H1 (cell line): ENCODE results near the gene CCDC71. TPM values are rescaled to one million over a fixed set of nuclear protein-coding genes. Genes with fewer than 3 reads are reported as not detected.

Source experiments
- CTCF ChIA-PET: fragments of 300-600 bp; sonication (Branson Sonifier 250); formaldehyde crosslinking; loops from one replicate; lab custom pipeline; 2021; ENCODE audit not compliant: partially characterized antibody; lab: Charles Lee
- POLR2A ChIA-PET: fragments of 300-600 bp; sonication (Branson Sonifier 250); formaldehyde crosslinking; loops from one replicate; lab custom pipeline; 2021; ENCODE audit warnings: inconsistent platforms; ENCODE audit not compliant: partially characterized antibody; lab: Charles Lee
- DNase-seq, 2 experiments: peaks; one replicate each; pipeline versions ENCODE4 v3.0.0 to v3.0.0-alpha.2; 2010 to 2022; ENCODE audit warnings: low spot score in 2 of 2, low read depth in 1 of 2, mixed read lengths in 1 of 2
- FAIRE-seq: peaks from 2 replicates; lab custom pipeline; 2011; peaks lifted over from hg19 to GRCh38; lab: Jason Lieb, UNC
- H2AFZ ChIP-seq: 2 replicates; pipeline ENCODE4 v1.8.1; 2012; ENCODE audit warnings: low read length, inconsistent platforms
- H2AK5ac ChIP-seq: 2 replicates; pipeline ENCODE4 v1.6.1; 2013; ENCODE audit warnings: low read depth, low read length
- H2BK120ac ChIP-seq: replicated peaks from 2 replicates; pipeline ENCODE3; 2013; ENCODE audit warnings: low read depth, low read length, inconsistent platforms
- H2BK12ac ChIP-seq: 2 replicates; pipeline ENCODE4 v1.6.1; 2013; ENCODE audit warnings: low read depth, low read length
- H2BK15ac ChIP-seq: 2 replicates; pipeline ENCODE4 v1.6.1; 2013; ENCODE audit warnings: low read length
- H2BK20ac ChIP-seq: 2 replicates; pipeline ENCODE4 v1.6.1; 2013; ENCODE audit warnings: low read length
- H2BK5ac ChIP-seq: 2 replicates; pipeline ENCODE4 v1.6.1; 2013; ENCODE audit warnings: low read depth, low read length
- H3K14ac ChIP-seq: 2 replicates; pipeline ENCODE4 v1.6.1; 2013; ENCODE audit warnings: inconsistent platforms; ENCODE audit not compliant: insufficient read length
- H3K18ac ChIP-seq: 2 replicates; pipeline ENCODE4 v1.6.1; 2013; ENCODE audit warnings: low read length; ENCODE audit errors: extremely low read depth
- H3K23ac ChIP-seq: 2 replicates; pipeline ENCODE4 v1.6.1; 2013; ENCODE audit warnings: inconsistent platforms; ENCODE audit not compliant: insufficient read length
- H3K23me2 ChIP-seq: 2 replicates; pipeline ENCODE4 v1.6.1; 2013; ENCODE audit warnings: low read depth, low read length
- H3K27ac ChIP-seq: 2 replicates; pipeline ENCODE4 v1.6.1; 2011; ENCODE audit warnings: low read depth, low read length, inconsistent platforms
- H3K27me3 ChIP-seq, 4 experiments: replicated peaks in 1 of 4; 1 replicate in 1 of 4; 2 replicates in 3 of 4; pipeline versions ENCODE4 v1.6.1 to v1.8.1; 2011 to 2013; ENCODE audit warnings: low read length in 3 of 4, mild to moderate bottlenecking in 3 of 4, inconsistent platforms in 2 of 4, mixed read lengths in 2 of 4, moderate library complexity in 1 of 4; ENCODE audit not compliant: control insufficient read depth in 3 of 4, insufficient read depth in 3 of 4; ENCODE audit errors: extremely low read depth in 1 of 4
- H3K36me3 ChIP-seq, 4 experiments: 2 replicates each; pipeline versions ENCODE4 v1.6.1 to v1.8.1; 2011 to 2013; ENCODE audit warnings: mild to moderate bottlenecking in 4 of 4, low read length in 3 of 4, moderate library complexity in 2 of 4, control low read depth in 1 of 4, inconsistent platforms in 1 of 4; ENCODE audit not compliant: insufficient read depth in 4 of 4, control insufficient read depth in 2 of 4
- H3K4ac ChIP-seq: replicated peaks from 2 replicates; pipeline ENCODE3; 2013; ENCODE audit warnings: low read length, low read depth, mixed read lengths, inconsistent platforms; ENCODE audit not compliant: insufficient read length
- H3K4me1 ChIP-seq, 4 experiments: replicated peaks in 1 of 4; 1 replicate in 1 of 4; 2 replicates in 3 of 4; pipeline versions ENCODE4 v1.6.1 to v1.8.1; 2011 to 2013; ENCODE audit warnings: low read length in 3 of 4, inconsistent platforms in 2 of 4, mixed read lengths in 1 of 4; ENCODE audit not compliant: insufficient read depth in 4 of 4, control insufficient read depth in 3 of 4
- H3K4me2 ChIP-seq, 2 experiments: 2 replicates each; pipeline versions ENCODE4 v1.6.1 to v1.8.1; 2011 to 2013; ENCODE audit warnings: low read depth in 2 of 2, low read length in 2 of 2, control low read depth in 1 of 2, inconsistent platforms in 1 of 2, mild to moderate bottlenecking in 1 of 2; ENCODE audit not compliant: insufficient read depth in 1 of 2
- H3K4me3 ChIP-seq, 4 experiments: fragments of 200-600, 300-600 bp in 1 of 4; sonication (generic), shearing (Covaris generic), sonication (Bioruptor Twin) in 1 of 4; 2 replicates each; pipeline versions ENCODE4 v1.5.1 to v1.8.1; 2011 to 2016; ENCODE audit warnings: low read length in 4 of 4, low read depth in 3 of 4, control low read depth in 2 of 4, inconsistent platforms in 2 of 4, mild to moderate bottlenecking in 2 of 4, mixed read lengths in 1 of 4, moderate library complexity in 1 of 4; ENCODE audit not compliant: insufficient read depth in 2 of 4; ENCODE audit errors: extremely low read depth in 1 of 4
- H3K56ac ChIP-seq: replicated peaks from 2 replicates; pipeline ENCODE3; 2013; ENCODE audit warnings: low read depth, mild to moderate bottlenecking, mixed read lengths, low read length, inconsistent platforms; ENCODE audit not compliant: insufficient read length
- H3K79me1 ChIP-seq: 2 replicates; pipeline ENCODE4 v1.6.1; 2013; ENCODE audit warnings: low read depth, low read length, control low read depth
- H3K79me2 ChIP-seq, 2 experiments: 2 replicates each; pipeline versions ENCODE4 v1.6.1 to v1.8.1; 2012 to 2013; ENCODE audit warnings: low read length in 2 of 2, mild to moderate bottlenecking in 2 of 2, inconsistent platforms in 1 of 2; ENCODE audit not compliant: insufficient read depth in 2 of 2, control insufficient read depth in 1 of 2
- H3K9ac ChIP-seq, 4 experiments: replicated peaks in 1 of 4; 1 replicate in 1 of 4; 2 replicates in 3 of 4; pipeline versions ENCODE4 v1.6.1 to v1.8.1; 2011 to 2013; ENCODE audit warnings: low read depth in 3 of 4, low read length in 3 of 4, control low read depth in 2 of 4, mild to moderate bottlenecking in 2 of 4, moderate library complexity in 2 of 4, inconsistent platforms in 1 of 4; ENCODE audit errors: extremely low read depth in 1 of 4
- H3K9me3 ChIP-seq, 2 experiments: 2 replicates each; pipeline versions ENCODE4 v1.6.1 to v1.8.1; 2012 to 2013; ENCODE audit warnings: mild to moderate bottlenecking in 2 of 2, moderate library complexity in 2 of 2, control low read depth in 1 of 2, inconsistent platforms in 1 of 2, low read depth in 1 of 2, low read length in 1 of 2, mixed read lengths in 1 of 2; ENCODE audit not compliant: insufficient read depth in 2 of 2
- H4K20me1 ChIP-seq, 2 experiments: replicated peaks in 1 of 2; 2 replicates each; pipeline versions ENCODE3 to v1.8.1; 2011 to 2013; ENCODE audit warnings: inconsistent platforms in 2 of 2, low read length in 2 of 2, mild to moderate bottlenecking in 1 of 2; ENCODE audit not compliant: insufficient read depth in 2 of 2, control insufficient read depth in 1 of 2
- H4K5ac ChIP-seq: 2 replicates; pipeline ENCODE4 v1.6.1; 2013; ENCODE audit warnings: low read length, low read depth, mixed read lengths, inconsistent platforms; ENCODE audit not compliant: insufficient read length
- H4K8ac ChIP-seq: 2 replicates; pipeline ENCODE4 v1.8.0; 2013; ENCODE audit warnings: mild to moderate bottlenecking, moderate library complexity, low read length, inconsistent platforms; ENCODE audit not compliant: insufficient read depth; ENCODE audit errors: extremely low read depth
- H4K91ac ChIP-seq: replicated peaks from 2 replicates; pipeline ENCODE3; 2013; ENCODE audit warnings: low read length, mixed read lengths, inconsistent platforms; ENCODE audit not compliant: insufficient read length
- BACH1 ChIP-seq: IDR thresholded peaks from 2 replicates; pipeline ENCODE4 v1.6.1; 2012; ENCODE audit warnings: low read length, improper control_type of control experiment
- YY1 ChIP-seq: IDR thresholded peaks from 2 replicates; pipeline ENCODE4 v1.6.1; 2011; ENCODE audit warnings: low read depth, mild to moderate bottlenecking, low read length
- WGBS, 2 experiments: shearing (Covaris generic) in 1 of 2; methylation state at CpG; one replicate each; pipeline versions ENCODE4 v1.1.6 to v1.1.7; 2013 to 2015; ENCODE audit warnings: low lambda C conversion rate in 2 of 2, mixed read lengths in 2 of 2, inconsistent platforms in 1 of 2, low coverage in 1 of 2, missing lambda C conversion rate in 1 of 2; ENCODE audit not compliant: insufficient replicate concordance in 2 of 2, insufficient coverage in 1 of 2, insufficient read length in 1 of 2; ENCODE audit errors: extremely low coverage in 1 of 2, missing lambda C conversion rate in 1 of 2; 5-methylcytosine and 5-hydroxymethylcytosine counted together
- polyA plus RNA-seq, 7 experiments: library from polyadenylated mRNA; depleted of rRNA in 3 of 7; stranded (reverse) in 5 of 7; unstranded in 2 of 7; fragments of >200 nt in 5 of 7; fragments of 200-250 nt in 2 of 7; gene quantifications; 1 replicate in 5 of 7; 2 replicates in 1 of 7; 4 replicates in 1 of 7; pipeline versions ENCODE4 v1.2.1 to v1.2.3, GENCODE V29; 2011 to 2013; ENCODE audit warnings: missing spikeins in 2 of 7, mixed read lengths in 2 of 7
- total RNA-seq: library from RNA; stranded (reverse); fragmentation: NEBNext Ultra II Directional; extraction: Animal tissue kit (Norgen Biotek cat#: 25700); gene quantifications from 2 replicates; pipeline ENCODE4 v1.2.1, GENCODE V29; 2021
- TF ChIP-seq, protein P1 (sequence below): IDR thresholded peaks from 2 replicates; pipeline ENCODE4 v1.6.1; 2012; ENCODE audit warnings: low read length, inconsistent platforms

Gene CCDC71
- total and polyA plus RNA-seq, 2 of the 8 experiments (the other 6 are each of a cell fraction or from before 2014, with no cell fraction given) = 26.7 to 57.4 TPM

DNA sequence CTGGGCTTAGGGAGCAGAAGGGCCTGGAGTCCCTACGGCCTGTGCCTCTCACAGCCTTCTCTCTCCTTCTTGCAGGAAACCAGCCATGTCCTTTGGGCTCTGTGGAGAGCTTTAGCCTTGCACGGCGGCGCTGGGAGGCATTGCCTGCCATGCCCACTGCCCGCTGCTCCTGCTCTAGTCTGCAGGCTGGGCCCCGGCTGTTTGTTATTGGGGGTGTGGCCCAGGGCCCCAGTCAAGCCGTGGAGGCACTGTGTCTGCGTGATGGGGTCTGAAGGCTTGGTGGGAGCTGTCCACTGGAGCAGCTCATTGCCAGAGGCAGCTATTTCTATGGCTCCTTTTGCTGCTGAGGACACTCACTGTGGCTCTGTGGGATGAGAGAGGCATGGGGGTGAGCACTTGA, 9.4 kb upstream of the CCDC71 start:
- no peak for DNase-seq
- no peak overlapping the region for H2BK12ac ChIP-seq
- no peaks in the 10 kb centered on the region for H3K36me3 ChIP-seq
- no peak overlapping the region for H2AFZ ChIP-seq
- H4K20me1 ChIP-seq = no peaks in the 10 kb centered on the region
- H4K5ac ChIP-seq = no peak overlapping the region
- CTCF ChIA-PET = interaction anchor here (0.6 to 0.8 kb wide), 2 partner anchors 34 to 93 kb away, joined by 3 to 4 read pairs; no protein-coding TSS in a partner anchor
- no peak overlapping the region for H3K18ac ChIP-seq
- no peaks in the 10 kb centered on the region; a peak in 1 of 7 replicates for H3K27me3 ChIP-seq
- H3K4me3 ChIP-seq = no peak overlapping the region
- H3K9ac ChIP-seq = no peak overlapping the region
- H2BK15ac ChIP-seq = no peak overlapping the region
- H3K23me2 ChIP-seq = peaks cover 7% of the 10 kb centered on the region
- no peak overlapping the region for H2BK5ac ChIP-seq
- POLR2A ChIA-PET = interaction anchor here (2.2 kb wide), 1 partner anchor 295 kb away, joined by 6 read pairs; the partner anchor contains the start of gene DAG1
- H3K23ac ChIP-seq = no peak overlapping the region
- no peak overlapping the region for H3K27ac ChIP-seq
- H3K4me1 ChIP-seq = peaks cover 0 to 22% (median 13%) of the 10 kb centered on the region in 4 experiments; a peak in 6 of 7 replicates
- no peak overlapping the region for H3K56ac ChIP-seq
- no peak overlapping the region for H4K91ac ChIP-seq
- TF ChIP-seq, protein P1, sequence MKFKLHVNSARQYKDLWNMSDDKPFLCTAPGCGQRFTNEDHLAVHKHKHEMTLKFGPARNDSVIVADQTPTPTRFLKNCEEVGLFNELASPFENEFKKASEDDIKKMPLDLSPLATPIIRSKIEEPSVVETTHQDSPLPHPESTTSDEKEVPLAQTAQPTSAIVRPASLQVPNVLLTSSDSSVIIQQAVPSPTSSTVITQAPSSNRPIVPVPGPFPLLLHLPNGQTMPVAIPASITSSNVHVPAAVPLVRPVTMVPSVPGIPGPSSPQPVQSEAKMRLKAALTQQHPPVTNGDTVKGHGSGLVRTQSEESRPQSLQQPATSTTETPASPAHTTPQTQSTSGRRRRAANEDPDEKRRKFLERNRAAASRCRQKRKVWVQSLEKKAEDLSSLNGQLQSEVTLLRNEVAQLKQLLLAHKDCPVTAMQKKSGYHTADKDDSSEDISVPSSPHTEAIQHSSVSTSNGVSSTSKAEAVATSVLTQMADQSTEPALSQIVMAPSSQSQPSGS = no peak
- TF ChIP-seq BACH1 (no peak), YY1 (no peak)
- TF ChIP-seq, all 59 proteins: peak for 0
- H3K4me2 ChIP-seq = no peak overlapping the region
- H3K79me1 ChIP-seq = no peaks in the 10 kb centered on the region
- H2BK120ac ChIP-seq = no peak overlapping the region
- H3K79me2 ChIP-seq = no peaks in the 10 kb centered on the region
- FAIRE-seq = no peak
- H3K9me3 ChIP-seq = no peaks in the 10 kb centered on the region
- H4K8ac ChIP-seq = no peak overlapping the region
- H3K14ac ChIP-seq = no peak overlapping the region
- no peak overlapping the region for H2AK5ac ChIP-seq
- no peak overlapping the region for H3K4ac ChIP-seq
- WGBS, 2 experiments = 97% methylated on average over 7 of the region's 8 CpGs; no CpG with 5 or more reads in 1 of the 2 experiments
- H2BK20ac ChIP-seq = no peak overlapping the region
